Common myeloid progenitor, CD34-positive (primary cell): ENCODE results near the gene ATAD3C.
"Not testable (repeated sequence)": the region's sequence is repeated elsewhere in the genome, so short reads cannot be mapped to it uniquely, and the experiment has no call there.

Experiments
- CTCF ChIA-PET: fragments of 350-600 bp; sonication (Branson Sonifier 250); formaldehyde crosslinking; loops from one replicate; lab custom pipeline; 2021; ENCODE audit warnings: antibody characterized with exemption; lab: Charles Lee
- POLR2A ChIA-PET: fragments of 350-600 bp; sonication (Branson Sonifier 250); formaldehyde crosslinking; loops from one replicate; lab custom pipeline; 2021; ENCODE audit warnings: antibody characterized with exemption; lab: Charles Lee
- DNase-seq, 3 donors: peaks; one replicate each; pipeline versions ENCODE4 v3.0.0 to v3.0.0-alpha.2; 2013
- H3K27ac ChIP-seq, 2 experiments: 1 replicate in 1 of 2; 2 replicates in 1 of 2; pipeline ENCODE4 v1.7.0; 2013; ENCODE audit warnings: inconsistent platforms in 2 of 2, low read length in 2 of 2, mild to moderate bottlenecking in 2 of 2, low read depth in 1 of 2, moderate library complexity in 1 of 2; ENCODE audit not compliant: severe bottlenecking in 2 of 2, insufficient read depth in 1 of 2, poor library complexity in 1 of 2
- H3K27me3 ChIP-seq, 5 experiments: replicated peaks in 2 of 5; 1 replicate in 3 of 5; 2 replicates in 2 of 5; pipeline versions ENCODE4 v1.6.1 to v1.7.0; 2013; ENCODE audit warnings: low read length in 4 of 5, mild to moderate bottlenecking in 2 of 5, moderate library complexity in 2 of 5, inconsistent platforms in 1 of 5; ENCODE audit not compliant: insufficient read depth in 5 of 5, control insufficient read depth in 4 of 5
- H3K36me3 ChIP-seq, 4 experiments: 1 replicate in 2 of 4; 2 replicates in 2 of 4; pipeline versions ENCODE4 v1.6.1 to v1.7.0; 2013; ENCODE audit warnings: low read length in 3 of 4, control low read depth in 1 of 4, mild to moderate bottlenecking in 1 of 4; ENCODE audit not compliant: control insufficient read depth in 4 of 4, insufficient read depth in 4 of 4
- H3K4me1 ChIP-seq, 4 experiments: 1 replicate in 3 of 4; 2 replicates in 1 of 4; pipeline versions ENCODE4 v1.6.1 to v1.7.1; 2013; ENCODE audit warnings: low read length in 3 of 4, mild to moderate bottlenecking in 3 of 4, control low read depth in 1 of 4, inconsistent platforms in 1 of 4, moderate library complexity in 1 of 4; ENCODE audit not compliant: control insufficient read depth in 4 of 4, insufficient read depth in 4 of 4; ENCODE audit errors: control extremely low read depth in 1 of 4
- H3K4me3 ChIP-seq, 7 experiments: 1 replicate in 4 of 7; 2 replicates in 3 of 7; pipeline versions ENCODE4 v1.5.1 to v1.7.0; 2013; ENCODE audit warnings: mild to moderate bottlenecking in 7 of 7, low read length in 6 of 7, moderate library complexity in 6 of 7, inconsistent platforms in 2 of 7, low read depth in 2 of 7, control low read depth in 1 of 7; ENCODE audit not compliant: insufficient read depth in 4 of 7, control insufficient read depth in 1 of 7; ENCODE audit errors: extremely low read depth in 1 of 7
- H3K9me3 ChIP-seq, 5 experiments: 1 replicate in 4 of 5; 2 replicates in 1 of 5; pipeline versions ENCODE4 v1.6.1 to v1.7.1; 2013; ENCODE audit warnings: low read length in 4 of 5, mild to moderate bottlenecking in 2 of 5, inconsistent platforms in 1 of 5, low read depth in 1 of 5, moderate library complexity in 1 of 5; ENCODE audit not compliant: control insufficient read depth in 4 of 5, insufficient read depth in 2 of 5; ENCODE audit errors: control extremely low read depth in 1 of 5
- WGBS: methylation state at CpG from one replicate; pipeline ENCODE4 v1.1.5; 2013; ENCODE audit not compliant: insufficient coverage; 5-methylcytosine and 5-hydroxymethylcytosine counted together

ATAD3C gene

GRCh38 chr1:1491601-1492000 is 42.1 kb downstream of the ATAD3C start:
- no peak for DNase-seq
- WGBS = 95% methylated on average over 10 of the region's 10 CpGs
- ChIA-PET CTCF (interaction anchor here (1.9 kb wide), 1 partner anchor 13 kb away, joined by 8 read pairs; no protein-coding TSS in a partner anchor), POLR2A (no interaction called here)
- no peak overlapping the region for H3K4me3 ChIP-seq
- no peaks in the 10 kb centered on the region for H3K27me3 ChIP-seq
- H3K4me1 ChIP-seq = no peaks in the 10 kb centered on the region
- peaks cover 4 to 78% (median 54%) of the 10 kb centered on the region in 4 experiments for H3K36me3 ChIP-seq
- peaks cover 0 to 23% (median 17%) of the 10 kb centered on the region in 5 experiments for H3K9me3 ChIP-seq
- H3K27ac ChIP-seq = no peak overlapping the region

- WGBS = 96% methylated on average over 11 of the region's 22 CpGs
These were observed 44.8 kb downstream of the ATAD3C start for GRCh38 chr1:1494311-1494710.

GRCh38 chr1:1495461-1495975 is 46.0 kb downstream of the ATAD3C start:
- Histone ChIP-seq H3K36me3 (peaks cover 4 to 47% (median 33%) of the 10 kb centered on the region in 4 experiments), H3K9me3 (peaks cover 0 to 23% (median 17%) of the 10 kb centered on the region in 5 experiments)
- POLR2A ChIA-PET = interaction anchor here (0.6 kb wide), 1 partner anchor 186 kb away, joined by 3 read pairs; no protein-coding TSS in a partner anchor
- CTCF ChIA-PET, DNase-seq, H3K27me3 ChIP-seq, H3K4me3 ChIP-seq, H3K4me1 ChIP-seq, H3K27ac ChIP-seq: not testable (repeated sequence)
- 95% methylated on average over 12 of the region's 18 CpGs for whole genome bisulfite sequencing

More at GRCh38 chr1:1494311-1494710, 44.8 kb downstream of the ATAD3C start:
- H3K27ac ChIP-seq, H3K4me1 ChIP-seq, DNase-seq, H3K4me3 ChIP-seq, CTCF ChIA-PET, H3K27me3 ChIP-seq, POLR2A ChIA-PET: not testable (repeated sequence)
- H3K36me3 ChIP-seq = peaks cover 4 to 57% (median 41%) of the 10 kb centered on the region in 4 experiments
- H3K9me3 ChIP-seq = peaks cover 0 to 23% (median 17%) of the 10 kb centered on the region in 5 experiments

- 44% methylated on average over 9 of the region's 16 CpGs for WGBS
- not testable (repeated sequence) for H3K27me3 ChIP-seq, H3K9me3 ChIP-seq, H3K36me3 ChIP-seq, H3K4me1 ChIP-seq
- DNase-seq = peak; percentile 45 to 78 (median 63)
- POLR2A ChIA-PET = interaction anchor here (0.6 kb wide), 2 partner anchors 87 to 108 kb away, joined by 3 read pairs; no protein-coding TSS in a partner anchor
- CTCF ChIA-PET = interaction anchor here (0.6 to 3.1 kb wide), 13 partner anchors 12 to 382 kb away, joined by 3 to 10 read pairs (median 4); partner anchors contain the start of gene CCNL2
- Histone ChIP-seq H3K27ac (peak overlapping the region in 1 of 2 experiments; percentile 49), H3K4me3 (peak overlapping the region in 2 of 7 experiments; percentile 20 to 45)
These were observed 55.4 kb downstream of the ATAD3C start for GRCh38 chr1:1504777-1505365.

- Histone ChIP-seq H3K27ac (peak overlapping the region in 1 of 2 experiments; percentile 49), H3K4me3 (peak overlapping the region in 2 of 7 experiments; percentile 36 to 45)
- CTCF ChIA-PET = interaction anchor here (1.0 to 3.1 kb wide), 6 partner anchors 13 to 106 kb away, joined by 4 to 10 read pairs (median 6); partner anchors contain the start of gene CCNL2
- H3K36me3 ChIP-seq, H3K27me3 ChIP-seq, H3K9me3 ChIP-seq, H3K4me1 ChIP-seq, POLR2A ChIA-PET: not testable (repeated sequence)
- no CpG with 5 or more reads among the region's 22 CpGs for WGBS
- peak in 2 of 3 donors; percentile 8 to 14 for DNase-seq
These were observed 55.9 kb downstream of the ATAD3C start for GRCh38 chr1:1505366-1505798.

GRCh38 chr1:1505801-1506200 is 56.3 kb downstream of the ATAD3C start:
- DNase-seq, H3K9me3 ChIP-seq, POLR2A ChIA-PET, H3K27me3 ChIP-seq, H3K36me3 ChIP-seq: not testable (repeated sequence)
- WGBS = 100% methylated on average over 2 of the region's 5 CpGs
- Histone ChIP-seq H3K4me1 (peaks cover 0 to 10% (median 6%) of the 10 kb centered on the region in 4 experiments), H3K27ac (peak overlapping the region in 1 of 2 experiments; percentile 49), H3K4me3 (peak overlapping the region in 1 of 7 experiments; percentile 36)
- CTCF ChIA-PET = interaction anchor here (1.6 to 3.1 kb wide), 3 partner anchors 43 to 106 kb away, joined by 5 to 10 read pairs (median 6); partner anchors contain the start of gene CCNL2

GRCh38 chr1:1507305-1507704 is 57.8 kb downstream of the ATAD3C start:
- WGBS = 100% methylated on average over 2 of the region's 4 CpGs
- Histone ChIP-seq H3K9me3 (peaks cover 0 to 4% (median 0%) of the 10 kb centered on the region in 5 experiments), H3K27me3 (no peaks in the 10 kb centered on the region), H3K36me3 (no peaks in the 10 kb centered on the region), H3K4me1 (peaks cover 2 to 15% (median 10%) of the 10 kb centered on the region in 4 experiments), H3K27ac (no peak overlapping the region), H3K4me3 (no peak overlapping the region)
- DNase-seq = no peak
- ChIA-PET POLR2A (no interaction called here), CTCF (no interaction called here)
